HepG2 (cell line): Measurements from ENCODE around the gene CCL7. TPM values are rescaled to one million over a fixed set of nuclear protein-coding genes. Genes with fewer than 3 reads are reported as not detected.

Experiments
- ATAC-seq: fragments of 200-7000 bp; cut with Tn5 transposase; 3 replicates; pipeline ENCODE4 v1.9.1; 2020; ENCODE audit warnings: mild to moderate bottlenecking, moderate library complexity
- BruUV-seq: library from RNA; stranded (reverse); fragments of 400-500 nt; replicated peaks from 2 replicates; lab custom pipeline; 2021; lab: Mats Ljungman, UMichigan
- CTCF ChIA-PET: fragments of 300-600 bp; formaldehyde crosslinking; extraction: SDS; loops from one replicate; lab custom pipeline; 2021; ENCODE audit warnings: low total read pairs, inconsistent platforms, low intra/inter-chr PET ratio; lab: Yijun Ruan, JAX
- POLR2A ChIA-PET: fragments of 350-600 bp; sonication (Branson Sonifier 250); formaldehyde crosslinking; loops from one replicate; lab custom pipeline; 2020; ENCODE audit warnings: antibody characterized with exemption, inconsistent platforms; lab: Yijun Ruan, JAX
- DNase-seq: peaks from one replicate; pipeline ENCODE4 v3.0.0-alpha.2; 2015; ENCODE audit warnings: low spot score
- FAIRE-seq: peaks from 3 replicates; lab custom pipeline; 2011; peaks lifted over from hg19 to GRCh38; lab: Jason Lieb, UNC
- H2AFZ ChIP-seq: one replicate; pipeline ENCODE4 v1.6.1; 2011; ENCODE audit warnings: low read length, inconsistent platforms
- H3K27ac ChIP-seq: fragments of 300-600 bp; 3 replicates; pipeline ENCODE4 v1.8.0; 2011; ENCODE audit warnings: mixed run types, mild to moderate bottlenecking, mixed read lengths, low read length, inconsistent platforms; ENCODE audit not compliant: insufficient read depth; ENCODE audit errors: extremely low read length
- H3K27me3 ChIP-seq, 2 experiments: fragments of 200-600 bp in 1 of 2; 2 replicates in 1 of 2; 3 replicates in 1 of 2; pipeline versions ENCODE4 v1.6.0 to v1.8.0; 2011; ENCODE audit warnings: low read length in 2 of 2, mild to moderate bottlenecking in 2 of 2, moderate library complexity in 2 of 2, inconsistent platforms in 1 of 2; ENCODE audit not compliant: insufficient read depth in 2 of 2, control insufficient read depth in 1 of 2
- H3K36me3 ChIP-seq, 2 experiments: fragments of 200-600 bp in 1 of 2; replicated peaks in 1 of 2; 2 replicates in 1 of 2; 3 replicates in 1 of 2; pipeline versions ENCODE4 v1.5.1 to v1.8.0; 2011; ENCODE audit warnings: low read length in 2 of 2, inconsistent platforms in 1 of 2; ENCODE audit not compliant: insufficient read depth in 2 of 2, control insufficient read depth in 1 of 2
- H3K4me1 ChIP-seq: 2 replicates; pipeline ENCODE4 v1.5.1; 2012; ENCODE audit warnings: low read length, inconsistent platforms; ENCODE audit not compliant: insufficient read depth
- H3K4me2 ChIP-seq: 2 replicates; pipeline ENCODE4 v1.6.0; 2011; ENCODE audit warnings: low read depth, low read length, inconsistent platforms
- H3K4me3 ChIP-seq, 3 experiments: fragments of 200-600 bp in 1 of 3; sonication (generic), shearing (Covaris generic) in 1 of 3; replicated peaks in 1 of 3; 2 replicates each; pipeline ENCODE4 v1.5.1; 2011 to 2016; ENCODE audit warnings: low read length in 3 of 3, inconsistent platforms in 2 of 3, low read depth in 2 of 3, mild to moderate bottlenecking in 2 of 3, control low read depth in 1 of 3, mixed read lengths in 1 of 3; ENCODE audit not compliant: insufficient read depth in 1 of 3
- H3K79me2 ChIP-seq: one replicate; pipeline ENCODE4 v1.6.1; 2011; ENCODE audit warnings: low read length, inconsistent platforms; ENCODE audit not compliant: insufficient read depth
- H3K9ac ChIP-seq: 2 replicates; pipeline ENCODE4 v1.6.0; 2011; ENCODE audit warnings: mild to moderate bottlenecking, low read depth, low read length, inconsistent platforms; ENCODE audit not compliant: insufficient read depth
- H3K9me3 ChIP-seq: 2 replicates; pipeline ENCODE4 v1.5.1; 2012; ENCODE audit warnings: mild to moderate bottlenecking, low read length
- H4K20me1 ChIP-seq: 2 replicates; pipeline ENCODE4 v1.6.0; 2011; ENCODE audit warnings: inconsistent platforms, mild to moderate bottlenecking, low read length, moderate library complexity; ENCODE audit not compliant: insufficient read depth
- GTF2F1 ChIP-seq: fragments of 150-350 bp; IDR thresholded peaks from 2 replicates; pipeline ENCODE4 v1.6.1; 2014; ENCODE audit warnings: low read length
- HMGA1 ChIP-seq: sonication (generic); formaldehyde crosslinking; conservative IDR thresholded peaks from 2 replicates; pipeline ENCODE4 v1.4.0; 2020; ENCODE audit warnings: missing genetic modification reagents
- KDM5B ChIP-seq: sonication (generic); formaldehyde crosslinking; IDR thresholded peaks from 2 replicates; pipeline ENCODE4 v1.4.0; 2020; ENCODE audit warnings: missing genetic modification reagents, mild to moderate bottlenecking, borderline replicate concordance
- REL ChIP-seq: sonication (generic); formaldehyde crosslinking; conservative IDR thresholded peaks from 2 replicates; pipeline ENCODE4 v1.8.0; 2022; ENCODE audit warnings: mild to moderate bottlenecking, missing genetic modification reagents, moderate library complexity
- SNRNP70 ChIP-seq: fragments of 200-400 bp; formaldehyde crosslinking; IDR thresholded peaks from 2 replicates; pipeline ENCODE4 v1.6.1; 2017; ENCODE audit warnings: mild to moderate bottlenecking, low read depth, low read length, moderate library complexity
- ZMAT3 ChIP-seq: sonication (generic); formaldehyde crosslinking; conservative IDR thresholded peaks from 2 replicates; pipeline ENCODE4 v1.7.0; 2021; ENCODE audit warnings: missing genetic modification reagents
- ZNF543 ChIP-seq: sonication (generic); formaldehyde crosslinking; IDR thresholded peaks from 2 replicates; pipeline ENCODE4 v1.4.0; 2020; ENCODE audit warnings: mild to moderate bottlenecking, missing genetic modification reagents
- ZNF597 ChIP-seq: sonication (generic); formaldehyde crosslinking; IDR thresholded peaks from 2 replicates; pipeline ENCODE4 v1.5.0; 2020; ENCODE audit warnings: missing genetic modification reagents
- ZNF83 ChIP-seq: sonication (generic); formaldehyde crosslinking; IDR thresholded peaks from 2 replicates; pipeline ENCODE4 v1.4.0; 2020; ENCODE audit warnings: missing genetic modification reagents, mild to moderate bottlenecking, borderline replicate concordance
- ZSCAN31 ChIP-seq: sonication (generic); formaldehyde crosslinking; IDR thresholded peaks from 2 replicates; pipeline ENCODE4 v1.5.0; 2020; ENCODE audit warnings: low read depth, mild to moderate bottlenecking, missing genetic modification reagents
- WGBS: methylation state at CpG from one replicate; pipeline ENCODE4 v1.1.6; 2017; ENCODE audit warnings: low lambda C conversion rate; 5-methylcytosine and 5-hydroxymethylcytosine counted together
- in situ Hi-C: cut with HindIII; loops from 2 replicates; pipeline ENCODE4 v1.10.0; 2017; ENCODE audit warnings: low pct_unique_long_range_greater_than_20kb; ENCODE audit not compliant: extremely low pct_ligation_motif_present
- intact Hi-C: fragments of 100-400 bp; cut with micrococcal nuclease; formaldehyde crosslinking; loops from one replicate; pipeline ENCODE4 v1.10.0; 2022; ENCODE audit not compliant: unreplicated experiment
- polyA plus RNA-seq, 8 experiments: library from polyadenylated mRNA; depleted of rRNA in 3 of 8; stranded (reverse) in 7 of 8; unstranded in 1 of 8; fragments of >200 nt; fragmentation: Illumina TruSeq in 4 of 8; extraction: Trizol in 4 of 8; gene quantifications; 2 replicates each; pipeline versions ENCODE4 v1.2.1 to v1.2.3, GENCODE V29; 2011 to 2016; ENCODE audit warnings: low read depth in 4 of 8, missing spikeins in 1 of 8, mixed read lengths in 1 of 8; ENCODE audit not compliant: insufficient read depth in 1 of 8
- total RNA-seq, 5 experiments: library from RNA; depleted of rRNA; stranded (reverse); fragments of >200 nt; fragmentation: Illumina TruSeq; extraction: Trizol; gene quantifications; 2 replicates each; pipeline ENCODE4 v1.2.3, GENCODE V29; 2016; ENCODE audit warnings: low read depth in 1 of 5
- TF ChIP-seq, protein P1 (sequence below): IDR thresholded peaks from 2 replicates; pipeline ENCODE4 v1.6.1; 2016; ENCODE audit warnings: low read depth, missing genetic modification reagents, missing compliant biosample characterization
- TF ChIP-seq, protein P2 (sequence below): IDR thresholded peaks from 2 replicates; pipeline ENCODE4 v1.6.1; 2016; ENCODE audit warnings: missing genetic modification reagents, missing compliant biosample characterization

The CCL7 gene
- total and polyA plus RNA-seq, 2 of the 13 experiments (the other 11 are each of a cell fraction or from before 2014, with no cell fraction given), result not detected

GRCh38 chr17:34305061-34305460 is 35.0 kb downstream of the CCL7 start:
- Histone ChIP-seq H3K79me2 (no peaks in the 10 kb centered on the region), H3K4me3 (no peak overlapping the region), H3K27ac (no peak overlapping the region), H3K4me2 (no peak overlapping the region), H3K4me1 (no peaks in the 10 kb centered on the region), H3K27me3 (no peaks in the 10 kb centered on the region), H3K9me3 (no peaks in the 10 kb centered on the region), H3K36me3 (no peaks in the 10 kb centered on the region), H2AFZ (no peak overlapping the region), H4K20me1 (no peaks in the 10 kb centered on the region), H3K9ac (no peak overlapping the region)
- FAIRE-seq (no peak), ATAC-seq (no peak), DNase-seq (no peak)
- in situ Hi-C loops (no loop called here), intact Hi-C loops (no loop called here)
- no TSS peak for BruUV-seq
- TF ChIP-seq, protein P1, sequence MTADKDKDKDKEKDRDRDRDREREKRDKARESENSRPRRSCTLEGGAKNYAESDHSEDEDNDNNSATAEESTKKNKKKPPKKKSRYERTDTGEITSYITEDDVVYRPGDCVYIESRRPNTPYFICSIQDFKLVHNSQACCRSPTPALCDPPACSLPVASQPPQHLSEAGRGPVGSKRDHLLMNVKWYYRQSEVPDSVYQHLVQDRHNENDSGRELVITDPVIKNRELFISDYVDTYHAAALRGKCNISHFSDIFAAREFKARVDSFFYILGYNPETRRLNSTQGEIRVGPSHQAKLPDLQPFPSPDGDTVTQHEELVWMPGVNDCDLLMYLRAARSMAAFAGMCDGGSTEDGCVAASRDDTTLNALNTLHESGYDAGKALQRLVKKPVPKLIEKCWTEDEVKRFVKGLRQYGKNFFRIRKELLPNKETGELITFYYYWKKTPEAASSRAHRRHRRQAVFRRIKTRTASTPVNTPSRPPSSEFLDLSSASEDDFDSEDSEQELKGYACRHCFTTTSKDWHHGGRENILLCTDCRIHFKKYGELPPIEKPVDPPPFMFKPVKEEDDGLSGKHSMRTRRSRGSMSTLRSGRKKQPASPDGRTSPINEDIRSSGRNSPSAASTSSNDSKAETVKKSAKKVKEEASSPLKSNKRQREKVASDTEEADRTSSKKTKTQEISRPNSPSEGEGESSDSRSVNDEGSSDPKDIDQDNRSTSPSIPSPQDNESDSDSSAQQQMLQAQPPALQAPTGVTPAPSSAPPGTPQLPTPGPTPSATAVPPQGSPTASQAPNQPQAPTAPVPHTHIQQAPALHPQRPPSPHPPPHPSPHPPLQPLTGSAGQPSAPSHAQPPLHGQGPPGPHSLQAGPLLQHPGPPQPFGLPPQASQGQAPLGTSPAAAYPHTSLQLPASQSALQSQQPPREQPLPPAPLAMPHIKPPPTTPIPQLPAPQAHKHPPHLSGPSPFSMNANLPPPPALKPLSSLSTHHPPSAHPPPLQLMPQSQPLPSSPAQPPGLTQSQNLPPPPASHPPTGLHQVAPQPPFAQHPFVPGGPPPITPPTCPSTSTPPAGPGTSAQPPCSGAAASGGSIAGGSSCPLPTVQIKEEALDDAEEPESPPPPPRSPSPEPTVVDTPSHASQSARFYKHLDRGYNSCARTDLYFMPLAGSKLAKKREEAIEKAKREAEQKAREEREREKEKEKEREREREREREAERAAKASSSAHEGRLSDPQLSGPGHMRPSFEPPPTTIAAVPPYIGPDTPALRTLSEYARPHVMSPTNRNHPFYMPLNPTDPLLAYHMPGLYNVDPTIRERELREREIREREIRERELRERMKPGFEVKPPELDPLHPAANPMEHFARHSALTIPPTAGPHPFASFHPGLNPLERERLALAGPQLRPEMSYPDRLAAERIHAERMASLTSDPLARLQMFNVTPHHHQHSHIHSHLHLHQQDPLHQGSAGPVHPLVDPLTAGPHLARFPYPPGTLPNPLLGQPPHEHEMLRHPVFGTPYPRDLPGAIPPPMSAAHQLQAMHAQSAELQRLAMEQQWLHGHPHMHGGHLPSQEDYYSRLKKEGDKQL (CRISPR knock-in tag), result no peak
- TF ChIP-seq ZNF597 (CRISPR knock-in tag), result no peak
- TF ChIP-seq KDM5B (CRISPR knock-in tag), result no peak
- TF ChIP-seq ZMAT3, result no peak
- no peak for TF ChIP-seq ZNF543 (CRISPR knock-in tag)
- no peak for TF ChIP-seq ZNF83 (CRISPR knock-in tag)
- TF ChIP-seq ZSCAN31 (CRISPR knock-in tag), result no peak
- TF ChIP-seq, protein P2, sequence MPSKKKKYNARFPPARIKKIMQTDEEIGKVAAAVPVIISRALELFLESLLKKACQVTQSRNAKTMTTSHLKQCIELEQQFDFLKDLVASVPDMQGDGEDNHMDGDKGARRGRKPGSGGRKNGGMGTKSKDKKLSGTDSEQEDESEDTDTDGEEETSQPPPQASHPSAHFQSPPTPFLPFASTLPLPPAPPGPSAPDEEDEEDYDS (CRISPR knock-in tag), result no peak
- TF ChIP-seq GTF2F1, result no peak
- no peak for TF ChIP-seq SNRNP70
- TF ChIP-seq HMGA1 (CRISPR knock-in tag), result no peak
- no peak for TF ChIP-seq REL (CRISPR knock-in tag)
- ChIA-PET POLR2A (no interaction called here), CTCF (no interaction called here)
- WGBS, result 40% methylated on average over 4 of the region's 4 CpGs
